Gastroesophageal sphincter (tissue), 4 donors: ENCODE data around the gene IL1RAP. TPM values are rescaled to one million over a fixed set of nuclear protein-coding genes. Genes with fewer than 3 reads are reported as not detected.

Experiments used
- ATAC-seq: fragments of 150-250 bp; one replicate; pipeline ENCODE4 v1.9.1; 2016; ENCODE audit warnings: mild to moderate bottlenecking, moderate library complexity
- H3K27ac ChIP-seq, 4 donors: fragments of 200-600 bp; sonication (generic) in 3 of 4; 1 replicate in 3 of 4; 2 replicates in 1 of 4; pipeline ENCODE4 v1.5.1; 2016 to 2019
- H3K27me3 ChIP-seq: fragments of 200-600 bp; sonication (generic); one replicate; pipeline ENCODE4 v1.5.1; 2019
- H3K36me3 ChIP-seq, 2 donors: fragments of 200-600 bp; sonication (generic); one replicate each; pipeline ENCODE4 v1.5.1; 2019; ENCODE audit warnings: control low read depth in 1 of 2
- H3K4me1 ChIP-seq, 3 donors: fragments of 200-600 bp; sonication (generic); 1 replicate in 2 of 3; 2 replicates in 1 of 3; pipeline ENCODE4 v1.5.1; 2016 to 2019; ENCODE audit warnings: control low read depth in 2 of 3
- H3K4me3 ChIP-seq, 2 donors: fragments of 200-600 bp; sonication (generic); one replicate each; pipeline ENCODE4 v1.5.1; 2019; ENCODE audit warnings: mild to moderate bottlenecking in 1 of 2, moderate library complexity in 1 of 2
- H3K9me3 ChIP-seq, 3 donors: fragments of 200-600 bp; sonication (generic); one replicate each; pipeline ENCODE4 v1.5.1; 2017 to 2019; ENCODE audit warnings: control low read depth in 2 of 3
- CTCF ChIP-seq, 4 experiments: fragments of 200-600 bp in 2 of 4; fragments of 450-650 bp in 2 of 4; sonication (generic) in 1 of 4; IDR thresholded peaks; one replicate each; pipeline ENCODE4 v1.5.1; 2017 to 2019; ENCODE audit warnings: antibody characterized with exemption in 4 of 4, mild to moderate bottlenecking in 2 of 4, moderate library complexity in 2 of 4
- EP300 ChIP-seq: sonication (generic); formaldehyde crosslinking; IDR thresholded peaks from one replicate; pipeline ENCODE4 v1.6.1; 2017; ENCODE audit warnings: antibody characterized with exemption, mild to moderate bottlenecking
- POLR2A ChIP-seq, 2 donors: fragments of 450-650 bp; IDR thresholded peaks; one replicate each; pipeline ENCODE4 v1.6.1; 2017; ENCODE audit warnings: antibody characterized with exemption in 2 of 2, mild to moderate bottlenecking in 2 of 2, moderate library complexity in 1 of 2
- POLR2AphosphoS5 ChIP-seq: sonication (generic); formaldehyde crosslinking; IDR thresholded peaks from one replicate; pipeline ENCODE4 v1.6.1; 2017; ENCODE audit warnings: antibody characterized with exemption
- WGBS, 2 donors: methylation state at CpG; one replicate each; pipeline ENCODE4 v1.1.5; 2018; ENCODE audit warnings: low coverage in 1 of 2; 5-methylcytosine and 5-hydroxymethylcytosine counted together
- total RNA-seq, 4 donors: library from RNA; depleted of rRNA; stranded (reverse); fragments of >200 nt; gene quantifications; one replicate each; pipeline ENCODE4 v1.1.0, GENCODE V29; 2016

The IL1RAP gene
- total RNA-seq, 4 donors from 2014 or later: 3.2 to 11.0 (median 5.0) TPM

GRCh38 chr3:190606596-190606995 lies 92.7 kb downstream of the IL1RAP start:
- no peaks in the 10 kb centered on the region for H3K4me1 ChIP-seq
- 76 to 90% methylated on average over 3 of the region's 3 CpGs for WGBS, 2 donors
- no peaks in the 10 kb centered on the region for H3K27me3 ChIP-seq
- TF ChIP-seq EP300 (no peak), POLR2A (IDR thresholded peaks at IDR 0.05) (no peak), CTCF (IDR thresholded peaks at IDR 0.05) (no peak), POLR2AphosphoS5 (no peak)
- no peak for ATAC-seq
- no peak overlapping the region for H3K4me3 ChIP-seq
- H3K27ac ChIP-seq: no peak overlapping the region
- H3K9me3 ChIP-seq: no peaks in the 10 kb centered on the region
- H3K36me3 ChIP-seq: peaks cover 0 to 18% of the 10 kb centered on the region in 2 donors

- Histone ChIP-seq H3K4me3 (no peak overlapping the region), H3K27ac (no peak overlapping the region), H3K27me3 (no peaks in the 10 kb centered on the region), H3K36me3 (peaks cover 0 to 18% of the 10 kb centered on the region in 2 donors), H3K4me1 (no peaks in the 10 kb centered on the region), H3K9me3 (no peaks in the 10 kb centered on the region)
- ATAC-seq: no peak
- TF ChIP-seq POLR2A (IDR thresholded peaks at IDR 0.05) (no peak), POLR2AphosphoS5 (no peak), EP300 (no peak), CTCF (IDR thresholded peaks at IDR 0.05) (no peak)
- WGBS, 2 donors: 36 to 38% methylated on average over 2 of the region's 2 CpGs
These were observed 93.1 kb downstream of the IL1RAP start for GRCh38 chr3:190607021-190607420.

GRCh38 chr3:190608850-190609589 lies 95.1 kb downstream of the IL1RAP start:
- ATAC-seq: no peak
- 72 to 78% methylated on average over 4 of the region's 4 CpGs for WGBS, 2 donors
- no peaks in the 10 kb centered on the region for H3K27me3 ChIP-seq
- H3K9me3 ChIP-seq: no peaks in the 10 kb centered on the region
- TF ChIP-seq POLR2A (IDR thresholded peaks at IDR 0.05) (no peak), CTCF (IDR thresholded peaks at IDR 0.05) (no peak), POLR2AphosphoS5 (no peak), EP300 (no peak)
- no peak overlapping the region for H3K4me3 ChIP-seq
- no peak overlapping the region for H3K27ac ChIP-seq
- H3K36me3 ChIP-seq: peaks cover 0 to 17% of the 10 kb centered on the region in 2 donors
- no peaks in the 10 kb centered on the region for H3K4me1 ChIP-seq

- Histone ChIP-seq H3K4me1 (no peaks in the 10 kb centered on the region), H3K27ac (no peak overlapping the region), H3K27me3 (no peaks in the 10 kb centered on the region), H3K36me3 (no peaks in the 10 kb centered on the region), H3K9me3 (no peaks in the 10 kb centered on the region), H3K4me3 (no peak overlapping the region)
- TF ChIP-seq POLR2AphosphoS5 (no peak), EP300 (no peak), POLR2A (IDR thresholded peaks at IDR 0.05) (no peak), CTCF (IDR thresholded peaks at IDR 0.05) (no peak)
- WGBS, 2 donors: 64 to 65% methylated on average over 10 to 11 of the region's 11 CpGs
- no peak for ATAC-seq
These were observed 100.6 kb downstream of the IL1RAP start for GRCh38 chr3:190614226-190615059.

GRCh38 chr3:190615060-190615384 lies 101.1 kb downstream of the IL1RAP start:
- WGBS, 2 donors: 83 to 85% methylated on average over 1 of the region's 1 CpG
- TF ChIP-seq POLR2A (IDR thresholded peaks at IDR 0.05): no peak
- no peak for TF ChIP-seq EP300
- no peak for TF ChIP-seq CTCF (IDR thresholded peaks at IDR 0.05)
- no peak for TF ChIP-seq POLR2AphosphoS5
- ATAC-seq: no peak
- H3K4me3 ChIP-seq: no peak overlapping the region
- H3K36me3 ChIP-seq: no peaks in the 10 kb centered on the region
- no peaks in the 10 kb centered on the region for H3K9me3 ChIP-seq
- no peak overlapping the region for H3K27ac ChIP-seq
- H3K27me3 ChIP-seq: no peaks in the 10 kb centered on the region
- no peaks in the 10 kb centered on the region for H3K4me1 ChIP-seq
